ENCODE data around the gene PRDM16. TPM values are rescaled to one million over a fixed set of nuclear protein-coding genes. Genes with fewer than 3 reads are reported as not detected.

The PRDM16 gene
- total and polyA plus RNA-seq, 2 experiments from 2014 or later = 41.8 to 55.8 TPM

- no peak for DNase-seq (ENCODE audit: low read depth in 1 of 2, low spot score in 1 of 2)
- Histone ChIP-seq H3K27me3 (no peaks in the 10 kb centered on the region), H3K4me3 (no peak overlapping the region), H3K9me3 (ENCODE audit: low read depth) (no peaks in the 10 kb centered on the region), H3K4me1 (ENCODE audit: low read depth) (peaks cover 5% of the 10 kb centered on the region), H3K36me3 (no peaks in the 10 kb centered on the region), H3K27ac (no peak overlapping the region)
- no peak for TF ChIP-seq CTCF (IDR thresholded peaks at IDR 0.05; ENCODE audit: low read depth, low read length)
Measured at GRCh38 chr1:3266870-3267549, 198.0 kb downstream of the PRDM16 start.

- Histone ChIP-seq H3K4me1 (ENCODE audit: low read depth) (peaks cover 5% of the 10 kb centered on the region), H3K27ac (no peak overlapping the region), H3K9me3 (ENCODE audit: low read depth) (no peaks in the 10 kb centered on the region), H3K4me3 (no peak overlapping the region), H3K27me3 (no peaks in the 10 kb centered on the region), H3K36me3 (no peaks in the 10 kb centered on the region)
- no peak for DNase-seq (ENCODE audit: low read depth in 1 of 2, low spot score in 1 of 2)
- no peak for TF ChIP-seq CTCF (IDR thresholded peaks at IDR 0.05; ENCODE audit: low read depth, low read length)
Measured at GRCh38 chr1:3267550-3268270, 198.7 kb downstream of the PRDM16 start.

- H3K27me3 ChIP-seq = no peaks in the 10 kb centered on the region
Measured at GRCh38 chr1:3268281-3268680, 199.3 kb downstream of the PRDM16 start.

GRCh38 chr1:3270403-3271245 is 201.6 kb downstream of the PRDM16 start:
- DNase-seq (ENCODE audit: low read depth in 1 of 2, low spot score in 1 of 2) = peak in 1 of 2 donors; percentile 38
- Histone ChIP-seq H3K27me3 (no peaks in the 10 kb centered on the region), H3K4me3 (no peak overlapping the region), H3K9me3 (ENCODE audit: low read depth) (no peaks in the 10 kb centered on the region), H3K36me3 (no peaks in the 10 kb centered on the region), H3K4me1 (ENCODE audit: low read depth) (peaks cover 7% of the 10 kb centered on the region), H3K27ac (peak overlapping the region; percentile 25)
- no peak for TF ChIP-seq CTCF (IDR thresholded peaks at IDR 0.05; ENCODE audit: low read depth, low read length)

More at GRCh38 chr1:3268281-3268680, 199.3 kb downstream of the PRDM16 start:
- H3K27ac ChIP-seq = no peak overlapping the region
- H3K36me3 ChIP-seq = no peaks in the 10 kb centered on the region
- no peak overlapping the region for H3K4me3 ChIP-seq
- H3K9me3 ChIP-seq (ENCODE audit: low read depth) = no peaks in the 10 kb centered on the region
- no peak for DNase-seq (ENCODE audit: low read depth in 1 of 2, low spot score in 1 of 2)
- no peak for TF ChIP-seq CTCF (IDR thresholded peaks at IDR 0.05; ENCODE audit: low read depth, low read length)
- H3K4me1 ChIP-seq (ENCODE audit: low read depth) = peaks cover 5% of the 10 kb centered on the region

- Histone ChIP-seq H3K9me3 (ENCODE audit: low read depth) (no peaks in the 10 kb centered on the region), H3K4me1 (ENCODE audit: low read depth) (peaks cover 11% of the 10 kb centered on the region), H3K27ac (no peak overlapping the region), H3K4me3 (no peak overlapping the region), H3K27me3 (no peaks in the 10 kb centered on the region), H3K36me3 (no peaks in the 10 kb centered on the region)
- DNase-seq (ENCODE audit: low read depth in 1 of 2, low spot score in 1 of 2) = no peak
- TF ChIP-seq CTCF (IDR thresholded peaks at IDR 0.05; ENCODE audit: low read depth, low read length) = no peak
Measured at GRCh38 chr1:3271866-3272265, 202.9 kb downstream of the PRDM16 start.

Measured in cardiac muscle cell (in vitro differentiated cells and primary cell).